Prostate gland (tissue), 2 donors: Measurements from ENCODE around the gene ROBO2.

Experiments used
- CTCF ChIP-seq, 4 experiments: fragments of 200-600 bp in 2 of 4; fragments of 450-650 bp in 2 of 4; sonication (generic) in 2 of 4; IDR thresholded peaks; 1 replicate in 3 of 4; 2 replicates in 1 of 4; pipeline ENCODE4 v1.5.1; 2016 to 2019; ENCODE audit warnings: antibody characterized with exemption in 4 of 4, mild to moderate bottlenecking in 2 of 4, moderate library complexity in 2 of 4
- POLR2A ChIP-seq: fragments of 450-650 bp; IDR thresholded peaks from one replicate; pipeline ENCODE4 v1.6.1; 2016; ENCODE audit warnings: antibody characterized with exemption, mild to moderate bottlenecking

DNA sequence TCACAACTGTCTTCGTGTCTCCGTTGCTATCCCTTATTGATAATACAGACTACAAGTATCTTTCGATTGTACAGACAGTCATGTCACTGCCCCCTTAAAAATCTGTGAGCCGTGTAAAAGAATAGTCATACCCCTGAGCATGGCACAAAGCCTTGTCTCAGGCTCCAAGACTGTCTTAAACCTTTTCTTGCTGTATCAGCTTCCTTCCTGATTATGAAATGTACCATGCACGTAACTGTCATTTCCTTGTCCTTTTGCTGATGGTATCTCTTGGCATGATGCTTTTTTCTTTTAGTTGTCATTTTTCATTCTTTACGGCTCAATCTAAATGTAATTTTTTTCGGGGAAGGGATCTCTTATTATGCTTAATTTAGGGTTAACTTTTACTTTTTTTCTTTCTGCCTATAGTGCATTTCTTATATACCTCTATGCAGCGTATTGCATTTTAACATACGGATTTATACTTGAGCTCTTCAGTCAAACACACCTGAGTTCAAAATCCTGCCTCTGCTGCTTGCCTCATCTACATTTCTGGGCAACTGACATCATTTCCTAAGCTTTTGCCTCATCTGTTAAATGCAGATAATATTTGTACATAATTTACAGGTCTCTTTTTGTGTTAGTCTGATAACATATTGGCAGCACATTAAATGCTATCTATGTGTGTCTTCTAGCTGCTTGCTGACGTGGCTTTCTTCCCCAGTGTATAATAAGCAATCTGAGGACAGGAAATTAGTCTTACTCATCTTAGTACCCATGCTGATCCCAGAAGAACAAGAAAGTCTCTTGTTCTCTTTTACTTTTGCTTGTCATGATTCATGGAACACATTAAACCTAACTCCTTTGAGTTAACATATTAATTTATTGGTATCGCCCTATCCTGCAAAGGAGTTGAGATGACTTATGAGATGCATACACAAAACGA, 57.3 kb downstream of the ROBO2 start:
- no peak for TF ChIP-seq CTCF (IDR thresholded peaks at IDR 0.05)
- TF ChIP-seq POLR2A = no peak
